Neutrophil (primary cell): ENCODE data around the gene C7orf25.

Experiments used
- H3K27ac ChIP-seq: fragments of 200-600 bp; sonication (generic); 2 replicates; pipeline ENCODE4 v1.5.1; 2016; ENCODE audit warnings: mild to moderate bottlenecking, moderate library complexity
- H3K27me3 ChIP-seq: fragments of 200-600 bp; sonication (generic); 2 replicates; pipeline ENCODE4 v1.6.0; 2016; ENCODE audit warnings: mild to moderate bottlenecking
- H3K36me3 ChIP-seq: fragments of 200-600 bp; sonication (generic); 2 replicates; pipeline ENCODE4 v1.5.1; 2017
- H3K4me1 ChIP-seq, 2 experiments: fragments of 200-600 bp in 1 of 2; sonication (generic) in 1 of 2; 1 replicate in 1 of 2; 2 replicates in 1 of 2; pipeline versions ENCODE4 v1.5.1 to v1.6.1; 2013 to 2016; ENCODE audit warnings: low read depth in 1 of 2, low read length in 1 of 2, mild to moderate bottlenecking in 1 of 2, moderate library complexity in 1 of 2; ENCODE audit not compliant: control insufficient read depth in 1 of 2, insufficient read depth in 1 of 2
- H3K4me3 ChIP-seq, 2 experiments: fragments of 200-600 bp in 1 of 2; sonication (generic) in 1 of 2; 1 replicate in 1 of 2; 2 replicates in 1 of 2; pipeline ENCODE4 v1.5.1; 2013 to 2016; ENCODE audit warnings: low read depth in 1 of 2, low read length in 1 of 2, mild to moderate bottlenecking in 1 of 2, moderate library complexity in 1 of 2
- H3K9me3 ChIP-seq: fragments of 200-600 bp; sonication (generic); 2 replicates; pipeline ENCODE4 v1.5.1; 2016
- CTCF ChIP-seq: fragments of 200-600 bp; sonication (generic); IDR thresholded peaks from 2 replicates; pipeline ENCODE4 v1.5.1; 2016; ENCODE audit warnings: antibody characterized with exemption

Gene C7orf25

GRCh38 chr7:42953994-42954393 lies 42.1 kb upstream of the C7orf25 start:
- Histone ChIP-seq H3K4me3 (no peak overlapping the region), H3K9me3 (no peaks in the 10 kb centered on the region), H3K36me3 (no peaks in the 10 kb centered on the region), H3K27ac (no peak overlapping the region), H3K4me1 (no peaks in the 10 kb centered on the region), H3K27me3 (no peaks in the 10 kb centered on the region)
- no peak for TF ChIP-seq CTCF

- no peak overlapping the region for H3K4me3 ChIP-seq
- H3K27ac ChIP-seq = no peak overlapping the region
- H3K9me3 ChIP-seq = no peaks in the 10 kb centered on the region
- no peaks in the 10 kb centered on the region for H3K4me1 ChIP-seq
- TF ChIP-seq CTCF = no peak
- H3K36me3 ChIP-seq = no peaks in the 10 kb centered on the region
- no peaks in the 10 kb centered on the region for H3K27me3 ChIP-seq
These were observed 40.5 kb upstream of the C7orf25 start for GRCh38 chr7:42952328-42952727.

- Histone ChIP-seq H3K9me3 (no peaks in the 10 kb centered on the region), H3K36me3 (no peaks in the 10 kb centered on the region), H3K4me1 (no peaks in the 10 kb centered on the region), H3K4me3 (no peak overlapping the region), H3K27ac (no peak overlapping the region), H3K27me3 (no peaks in the 10 kb centered on the region)
- no peak for TF ChIP-seq CTCF
These were observed 38.5 kb upstream of the C7orf25 start for GRCh38 chr7:42950417-42950816.

- Histone ChIP-seq H3K27ac (no peak overlapping the region), H3K27me3 (no peaks in the 10 kb centered on the region), H3K4me3 (no peak overlapping the region), H3K36me3 (no peaks in the 10 kb centered on the region), H3K4me1 (no peaks in the 10 kb centered on the region), H3K9me3 (no peaks in the 10 kb centered on the region)
- TF ChIP-seq CTCF = no peak
These were observed 35.7 kb upstream of the C7orf25 start for GRCh38 chr7:42947521-42947920.

GRCh38 chr7:42946627-42946950 lies 34.7 kb upstream of the C7orf25 start:
- no peak for TF ChIP-seq CTCF
- no peaks in the 10 kb centered on the region for H3K27me3 ChIP-seq
- H3K4me1 ChIP-seq = no peaks in the 10 kb centered on the region
- no peak overlapping the region for H3K27ac ChIP-seq
- H3K9me3 ChIP-seq = no peaks in the 10 kb centered on the region
- no peak overlapping the region for H3K4me3 ChIP-seq
- H3K36me3 ChIP-seq = no peaks in the 10 kb centered on the region
